ENCODE results near the gene SELENOI.
"Not testable (repeated sequence)": the region's sequence is repeated elsewhere in the genome, so short reads cannot be mapped to it uniquely, and the experiment has no call there.

SELENOI gene

DNA sequence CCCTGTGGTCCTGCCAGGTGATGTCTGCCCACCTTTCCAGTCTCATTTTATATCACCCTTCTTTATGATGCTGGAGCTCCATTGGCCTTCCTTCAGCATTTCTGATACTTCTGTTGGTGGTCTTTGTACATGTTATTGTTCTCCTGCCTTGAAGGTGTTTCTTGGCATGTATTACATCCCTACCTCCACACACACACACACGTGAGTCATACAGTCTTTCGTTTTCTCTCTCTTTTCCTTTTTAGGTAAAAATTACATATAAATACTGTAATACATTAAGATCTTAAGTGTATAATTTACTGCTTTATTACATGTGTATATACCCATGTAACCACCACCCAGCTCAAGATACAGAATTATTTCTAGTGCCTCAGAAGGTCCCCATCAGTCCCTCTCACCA, 10.8 kb downstream of the SELENOI start:
- Histone ChIP-seq H3K4me3 (ENCODE audit: low read depth, low read length) (no peak overlapping the region), H3K27ac (no peak overlapping the region), H3K27me3 (replicated peaks) (no peaks in the 10 kb centered on the region), H3K36me3 (replicated peaks) (no peaks in the 10 kb centered on the region)
- in situ Hi-C loops (cut with HindIII; ENCODE audit: low pct_ligation_motif_present, low sequenced_read_pairs) = no loop called here
- TF ChIP-seq, protein P1, sequence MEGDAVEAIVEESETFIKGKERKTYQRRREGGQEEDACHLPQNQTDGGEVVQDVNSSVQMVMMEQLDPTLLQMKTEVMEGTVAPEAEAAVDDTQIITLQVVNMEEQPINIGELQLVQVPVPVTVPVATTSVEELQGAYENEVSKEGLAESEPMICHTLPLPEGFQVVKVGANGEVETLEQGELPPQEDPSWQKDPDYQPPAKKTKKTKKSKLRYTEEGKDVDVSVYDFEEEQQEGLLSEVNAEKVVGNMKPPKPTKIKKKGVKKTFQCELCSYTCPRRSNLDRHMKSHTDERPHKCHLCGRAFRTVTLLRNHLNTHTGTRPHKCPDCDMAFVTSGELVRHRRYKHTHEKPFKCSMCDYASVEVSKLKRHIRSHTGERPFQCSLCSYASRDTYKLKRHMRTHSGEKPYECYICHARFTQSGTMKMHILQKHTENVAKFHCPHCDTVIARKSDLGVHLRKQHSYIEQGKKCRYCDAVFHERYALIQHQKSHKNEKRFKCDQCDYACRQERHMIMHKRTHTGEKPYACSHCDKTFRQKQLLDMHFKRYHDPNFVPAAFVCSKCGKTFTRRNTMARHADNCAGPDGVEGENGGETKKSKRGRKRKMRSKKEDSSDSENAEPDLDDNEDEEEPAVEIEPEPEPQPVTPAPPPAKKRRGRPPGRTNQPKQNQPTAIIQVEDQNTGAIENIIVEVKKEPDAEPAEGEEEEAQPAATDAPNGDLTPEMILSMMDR (IDR thresholded peaks at IDR 0.05; ENCODE audit: low read depth, low read length, missing control alignments) = no peak
- DNase-seq = no peak

DNA sequence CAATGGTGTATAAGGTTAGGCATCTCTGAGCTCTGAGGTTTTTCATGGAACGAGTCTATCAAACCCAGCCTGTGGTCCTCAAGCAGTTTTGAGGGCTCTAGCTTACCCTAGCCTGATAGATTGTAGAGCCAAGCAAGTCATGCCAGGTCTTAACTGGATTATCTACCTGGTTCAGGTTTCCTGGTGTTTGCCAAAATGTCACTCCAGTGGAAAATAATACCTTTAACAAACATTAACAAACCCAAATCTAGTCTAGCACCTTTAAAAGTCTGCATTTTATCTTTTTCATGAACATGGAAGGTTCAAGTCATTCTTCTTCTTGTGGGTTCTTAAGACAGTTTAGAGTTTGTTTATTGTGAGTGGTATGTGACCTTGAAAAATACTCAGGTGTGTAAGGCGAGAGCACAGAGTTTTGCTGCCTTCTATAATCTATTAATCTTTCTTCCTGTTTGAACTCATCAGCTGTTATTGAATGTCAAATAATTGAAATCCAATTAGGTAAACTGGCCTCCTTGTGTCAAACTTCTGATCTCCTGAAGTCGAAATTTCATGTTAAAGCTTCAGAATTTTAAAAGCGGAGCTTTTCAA, 14.0 kb downstream of the SELENOI start:
- Histone ChIP-seq H3K27me3 (replicated peaks) (no peaks in the 10 kb centered on the region), H3K27ac (no peak overlapping the region), H3K36me3 (replicated peaks) (no peaks in the 10 kb centered on the region), H3K4me3 (ENCODE audit: low read depth, low read length) (no peak overlapping the region)
- TF ChIP-seq, protein P1 (IDR thresholded peaks at IDR 0.05; ENCODE audit: low read depth, low read length, missing control alignments) = no peak
- in situ Hi-C loops (cut with HindIII; ENCODE audit: low pct_ligation_motif_present, low sequenced_read_pairs) = no loop called here
- no peak for DNase-seq

DNA sequence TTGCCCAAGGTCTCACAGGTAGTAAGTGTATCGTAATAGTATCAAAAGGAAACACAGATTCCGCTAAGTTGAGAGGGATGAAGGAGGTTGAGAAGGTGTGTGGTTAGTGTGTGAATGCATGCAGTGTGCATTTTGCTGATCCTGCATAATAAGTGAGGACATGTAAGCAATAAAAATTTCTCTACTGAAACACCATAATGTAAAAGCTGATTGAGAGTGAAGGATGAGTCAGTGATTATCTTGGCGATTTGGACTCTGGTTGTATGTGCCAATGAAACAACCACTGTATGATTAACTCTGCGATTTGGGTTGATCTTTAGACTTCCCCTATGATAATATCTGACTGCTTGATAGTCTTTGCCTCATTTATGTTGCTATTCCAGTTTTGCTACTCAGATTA, 17.4 kb downstream of the SELENOI start:
- DNase-seq = peak; percentile 36
- Histone ChIP-seq H3K4me3 (ENCODE audit: low read depth, low read length) (no peak overlapping the region), H3K36me3 (replicated peaks) (peaks cover 8% of the 10 kb centered on the region), H3K27me3 (replicated peaks) (no peaks in the 10 kb centered on the region), H3K27ac (no peak overlapping the region)
- in situ Hi-C loops (cut with HindIII; ENCODE audit: low pct_ligation_motif_present, low sequenced_read_pairs) = no loop called here
- TF ChIP-seq, protein P1 (IDR thresholded peaks at IDR 0.05; ENCODE audit: low read depth, low read length, missing control alignments) = no peak

DNA sequence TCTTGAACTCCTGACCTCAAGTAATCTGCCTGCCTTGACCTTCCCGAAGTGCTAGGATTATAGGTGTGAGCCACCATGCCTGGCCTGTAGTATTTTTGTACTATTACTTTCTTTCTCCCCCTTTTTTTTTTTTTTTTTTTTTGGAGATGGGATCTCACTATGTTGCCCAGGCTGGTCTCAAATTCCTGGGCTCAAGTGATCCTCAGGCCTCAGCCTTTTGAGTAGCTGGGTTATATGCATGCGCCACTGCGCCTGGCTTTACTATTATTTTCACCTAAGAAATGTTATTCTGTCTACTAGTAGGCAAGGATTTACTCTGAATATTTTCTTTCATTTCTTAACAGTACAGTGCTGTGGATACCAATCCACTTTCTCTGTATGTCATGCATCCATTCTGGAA, 18.0 kb downstream of the SELENOI start:
- Histone ChIP-seq H3K27me3 (replicated peaks) (no peaks in the 10 kb centered on the region), H3K36me3 (replicated peaks) (peaks cover 8% of the 10 kb centered on the region), H3K27ac (no peak overlapping the region), H3K4me3 (ENCODE audit: low read depth, low read length) (no peak overlapping the region)
- TF ChIP-seq, protein P1 (IDR thresholded peaks at IDR 0.05; ENCODE audit: low read depth, low read length, missing control alignments) = no peak
- in situ Hi-C loops (cut with HindIII; ENCODE audit: low pct_ligation_motif_present, low sequenced_read_pairs) = no loop called here
- DNase-seq = no peak

DNA sequence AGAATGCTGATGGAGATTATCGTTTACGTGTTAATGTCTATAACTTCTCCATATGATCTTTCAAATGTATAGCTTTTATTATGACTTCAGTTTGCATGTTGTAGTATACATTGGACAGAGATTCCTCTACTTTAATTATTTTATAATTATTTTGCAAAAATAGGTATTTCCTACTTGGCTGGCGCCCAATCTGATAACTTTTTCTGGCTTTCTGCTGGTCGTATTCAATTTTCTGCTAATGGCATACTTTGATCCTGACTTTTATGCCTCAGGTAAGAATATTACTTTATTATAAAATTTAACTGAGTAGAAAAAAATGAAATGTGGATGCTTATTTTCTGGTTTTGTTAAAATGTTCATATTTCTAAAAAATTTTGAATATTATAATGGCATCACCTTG, 18.7 kb downstream of the SELENOI start:
- DNase-seq = no peak
- TF ChIP-seq, protein P1 (IDR thresholded peaks at IDR 0.05; ENCODE audit: low read depth, low read length, missing control alignments) = no peak
- no peaks in the 10 kb centered on the region for H3K27me3 ChIP-seq (replicated peaks)
- no peak overlapping the region for H3K27ac ChIP-seq
- H3K4me3 ChIP-seq (ENCODE audit: low read depth, low read length) = no peak overlapping the region
- in situ Hi-C loops (cut with HindIII; ENCODE audit: low pct_ligation_motif_present, low sequenced_read_pairs) = no loop called here
- peaks cover 11% of the 10 kb centered on the region for H3K36me3 ChIP-seq (replicated peaks)

DNA sequence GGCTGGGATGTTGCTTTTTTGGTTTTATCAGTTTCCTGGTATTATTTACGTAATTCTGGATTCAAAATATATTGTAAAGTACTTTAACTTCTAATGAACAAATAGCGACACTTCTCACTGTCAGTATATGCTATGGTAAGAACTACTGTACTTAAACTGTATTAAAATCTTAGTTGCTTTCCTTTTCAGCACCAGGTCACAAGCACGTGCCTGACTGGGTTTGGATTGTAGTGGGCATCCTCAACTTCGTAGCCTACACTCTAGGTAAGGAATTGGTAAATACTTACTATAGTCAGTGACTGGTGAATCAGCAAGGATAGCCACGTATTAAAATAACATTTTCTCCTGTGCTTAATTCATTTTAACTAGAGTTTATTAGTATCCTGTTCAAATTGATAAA, 21.0 kb downstream of the SELENOI start:
- Histone ChIP-seq H3K4me3 (ENCODE audit: low read depth, low read length) (no peak overlapping the region), H3K27me3 (replicated peaks) (no peaks in the 10 kb centered on the region), H3K27ac (no peak overlapping the region), H3K36me3 (replicated peaks) (peaks cover 11% of the 10 kb centered on the region)
- no peak for DNase-seq
- in situ Hi-C loops (cut with HindIII; ENCODE audit: low pct_ligation_motif_present, low sequenced_read_pairs) = no loop called here
- TF ChIP-seq, protein P1 (IDR thresholded peaks at IDR 0.05; ENCODE audit: low read depth, low read length, missing control alignments) = no peak

DNA sequence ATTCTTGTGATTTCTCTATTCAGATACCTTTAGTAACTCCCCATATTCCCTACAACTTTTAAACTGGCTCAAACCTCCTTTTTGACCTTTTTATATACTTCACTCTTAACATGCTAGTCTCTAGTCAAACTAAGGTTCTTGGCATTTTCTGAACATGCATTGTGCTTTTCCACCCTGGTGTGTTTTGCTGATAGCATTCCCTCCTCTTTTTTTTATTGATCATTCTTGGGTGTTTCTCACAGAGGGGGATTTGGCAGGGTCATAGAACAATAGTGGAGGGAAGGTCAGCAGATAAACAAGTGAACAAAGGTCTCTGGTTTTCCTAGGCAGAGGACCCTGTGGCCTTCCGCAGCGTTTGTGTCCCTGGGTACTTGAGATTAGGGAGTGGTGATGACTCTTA, 23.7 kb downstream of the SELENOI start:
- peaks cover 14% of the 10 kb centered on the region for H3K36me3 ChIP-seq (replicated peaks)
- DNase-seq; H3K27ac ChIP-seq; H3K27me3 ChIP-seq (replicated peaks); in situ Hi-C loops (cut with HindIII; ENCODE audit: low pct_ligation_motif_present, low sequenced_read_pairs); H3K4me3 ChIP-seq (ENCODE audit: low read depth, low read length): not testable (repeated sequence)

DNA sequence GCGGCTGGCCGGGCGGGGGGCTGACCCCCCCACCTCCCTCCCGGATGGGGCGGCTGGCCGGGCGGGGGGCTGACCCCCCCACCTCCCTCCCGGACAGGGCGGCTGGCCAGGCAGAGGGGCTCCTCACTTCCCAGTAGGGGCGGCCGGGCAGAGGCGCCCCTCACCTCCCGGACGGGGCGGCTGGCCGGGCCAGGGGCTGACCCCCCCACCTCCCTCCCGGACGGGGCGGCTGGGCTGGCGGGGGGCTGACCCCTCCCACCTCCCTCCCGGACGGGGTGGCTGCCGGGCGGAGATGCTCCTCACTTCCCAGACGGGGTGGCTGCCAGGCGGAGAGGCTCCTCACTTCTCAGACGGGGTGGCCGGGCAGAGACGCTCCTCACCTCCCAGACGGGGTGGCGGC, 25.0 kb downstream of the SELENOI start:
- H3K4me3 ChIP-seq (ENCODE audit: low read depth, low read length); H3K27ac ChIP-seq; in situ Hi-C loops (cut with HindIII; ENCODE audit: low pct_ligation_motif_present, low sequenced_read_pairs); DNase-seq; H3K27me3 ChIP-seq (replicated peaks): not testable (repeated sequence)
- peaks cover 19% of the 10 kb centered on the region for H3K36me3 ChIP-seq (replicated peaks)
